SK-N-SH (cell line): ENCODE results near the gene NEK7.

Experiments
- CHD2 ChIP-seq: fragments of 150-350 bp; IDR thresholded peaks from 2 replicates; pipeline ENCODE4 v1.6.1; 2018; ENCODE audit warnings: low read length; ENCODE audit not compliant: partially characterized antibody
- CTCF ChIP-seq: fragments of 200-600 bp; sonication (generic); IDR thresholded peaks from 2 replicates; pipeline ENCODE4 v1.6.1; 2017; ENCODE audit warnings: antibody characterized with exemption, mild to moderate bottlenecking, moderate library complexity
- FOXM1 ChIP-seq: IDR thresholded peaks from 2 replicates; pipeline ENCODE4 v1.4.0; 2012; ENCODE audit warnings: low read depth, mild to moderate bottlenecking
- MAX ChIP-seq: IDR thresholded peaks from 2 replicates; pipeline ENCODE4 v1.4.0; 2012; ENCODE audit warnings: low read depth
- POLR2AphosphoS5 ChIP-seq: IDR thresholded peaks from 2 replicates; pipeline ENCODE4 v1.6.1; 2012; ENCODE audit warnings: low read depth, low read length
- USF2 ChIP-seq: fragments of 150-350 bp; IDR thresholded peaks from 2 replicates; pipeline ENCODE4 v1.6.1; 2017; ENCODE audit warnings: antibody characterized with exemption, low read length, low read depth, borderline replicate concordance

- TF ChIP-seq CTCF, result no peak
- no peak for TF ChIP-seq POLR2AphosphoS5
- no peak for TF ChIP-seq USF2
- no peak for TF ChIP-seq MAX
- TF ChIP-seq FOXM1, result no peak
- TF ChIP-seq CHD2, result no peak
These were observed 6.4 kb upstream of the NEK7 start for GRCh38 chr1:198150369-198150768.
